ENCODE results near the gene PRR20A. TPM values are rescaled to one million over a fixed set of nuclear protein-coding genes. Genes with fewer than 3 reads are reported as not detected.
"Not testable (repeated sequence)": the region's sequence is repeated elsewhere in the genome, so short reads cannot be mapped to it uniquely, and the experiment has no call there.

PRR20A gene

GRCh38 chr13:57166897-57167296 is 26.2 kb downstream of the PRR20A start, which contains the start of gene PRR20E:
PRR20E (plus strand) TSS chr13:57167197; CDS start chr13:57167584, 387 bp downstream.
- H3K4me1 ChIP-seq (ENCODE audit: control insufficient read depth in 2 of 2, insufficient read depth in 1 of 2, low read depth in 1 of 2, low read length in 2 of 2); H2BK120ac ChIP-seq (ENCODE audit: low read depth, low read length); H3K4me2 ChIP-seq (ENCODE audit: insufficient read depth, low read length, poor library complexity, severe bottlenecking); H4K8ac ChIP-seq (ENCODE audit: low read depth, low read length); H2BK5ac ChIP-seq (ENCODE audit: low read length); H3K18ac ChIP-seq (ENCODE audit: low read length); H2AFZ ChIP-seq (ENCODE audit: low read length); H3K4ac ChIP-seq (ENCODE audit: low read length); H3K14ac ChIP-seq (ENCODE audit: low read length); H3K9ac ChIP-seq (ENCODE audit: low read depth, low read length, poor library complexity); H2BK15ac ChIP-seq (ENCODE audit: low read length); H3K27ac ChIP-seq (replicated peaks; ENCODE audit: low read length); H3K79me1 ChIP-seq (ENCODE audit: low read depth, low read length); H3K23ac ChIP-seq (ENCODE audit: low read depth, low read length, poor library complexity); H2AK5ac ChIP-seq (ENCODE audit: low read depth, low read length); H2BK12ac ChIP-seq (ENCODE audit: low read length); H3K36me3 ChIP-seq (replicated peaks in 1 of 2; ENCODE audit: control insufficient read depth in 2 of 2, insufficient read depth in 2 of 2, low read length in 2 of 2); H3K4me3 ChIP-seq (ENCODE audit: low read length in 2 of 2); H3K27me3 ChIP-seq (ENCODE audit: control insufficient read depth in 3 of 3, insufficient read depth in 3 of 3, low read depth in 1 of 3, low read length in 3 of 3); H4K91ac ChIP-seq (ENCODE audit: low read depth, low read length, poor library complexity); DNase-seq (ENCODE audit: low spot score); H3K9me3 ChIP-seq (replicated peaks in 1 of 2; ENCODE audit: control insufficient read depth in 2 of 2, insufficient read depth in 1 of 2, low read depth in 1 of 2, low read length in 2 of 2): not testable (repeated sequence)
- no CpG with 5 or more reads among the region's 22 CpGs for WGBS, 2 donors (ENCODE audit: extremely low coverage in 2 of 2, insufficient read length in 2 of 2, insufficient replicate concordance in 1 of 2)

GRCh38 chr13:57191667-57192066 is 50.9 kb downstream of the PRR20A start:
- Histone ChIP-seq H3K9ac (ENCODE audit: low read depth, low read length, poor library complexity) (no peak overlapping the region), H3K4ac (ENCODE audit: low read length) (no peak overlapping the region), H4K8ac (ENCODE audit: low read depth, low read length) (no peak overlapping the region), H2BK120ac (ENCODE audit: low read depth, low read length) (no peak overlapping the region), H3K79me1 (ENCODE audit: low read depth, low read length) (no peaks in the 10 kb centered on the region), H3K18ac (ENCODE audit: low read length) (no peak overlapping the region), H3K4me2 (ENCODE audit: insufficient read depth, low read length, poor library complexity, severe bottlenecking) (no peak overlapping the region), H3K27ac (replicated peaks; ENCODE audit: low read length) (no peak overlapping the region), H3K23ac (ENCODE audit: low read depth, low read length, poor library complexity) (no peak overlapping the region), H3K27me3 (ENCODE audit: control insufficient read depth in 3 of 3, insufficient read depth in 3 of 3, low read depth in 1 of 3, low read length in 3 of 3) (no peaks in the 10 kb centered on the region), H3K14ac (ENCODE audit: low read length) (no peak overlapping the region), H3K36me3 (replicated peaks in 1 of 2; ENCODE audit: control insufficient read depth in 2 of 2, insufficient read depth in 2 of 2, low read length in 2 of 2) (no peaks in the 10 kb centered on the region), H3K9me3 (replicated peaks in 1 of 2; ENCODE audit: control insufficient read depth in 2 of 2, insufficient read depth in 1 of 2, low read depth in 1 of 2, low read length in 2 of 2) (no peaks in the 10 kb centered on the region), H2AFZ (ENCODE audit: low read length) (no peak overlapping the region), H4K91ac (ENCODE audit: low read depth, low read length, poor library complexity) (no peak overlapping the region), H3K4me1 (ENCODE audit: control insufficient read depth in 2 of 2, insufficient read depth in 1 of 2, low read depth in 1 of 2, low read length in 2 of 2) (no peaks in the 10 kb centered on the region), H3K4me3 (ENCODE audit: low read length in 2 of 2) (no peak overlapping the region), H2BK5ac (ENCODE audit: low read length) (no peak overlapping the region), H2AK5ac (ENCODE audit: low read depth, low read length) (no peak overlapping the region), H2BK15ac (ENCODE audit: low read length) (no peak overlapping the region), H2BK12ac (ENCODE audit: low read length) (no peak overlapping the region)
- WGBS, 2 donors (ENCODE audit: extremely low coverage in 2 of 2, insufficient read length in 2 of 2, insufficient replicate concordance in 1 of 2) = no CpG with 5 or more reads among the region's 1 CpG
- DNase-seq (ENCODE audit: low spot score) = no peak

Small RNA genes within 50 kb of the gene (small RNA-seq; reads per million reads assigned to genes)
- gene PRR20FP (ENCODE audit: insufficient read depth) = not detected

Measured in neuronal stem cell (in vitro differentiated cells).